ENCODE results near the gene CCL4L2. TPM values are rescaled to one million over a fixed set of nuclear protein-coding genes. Genes with fewer than 3 reads are reported as not detected.
"Not testable (repeated sequence)": the region's sequence is repeated elsewhere in the genome, so short reads cannot be mapped to it uniquely, and the experiment has no call there.

Gene CCL4L2
- total RNA-seq (2021) (0.32 TPM in 1 of 3 replicates, not detected in the others), Bru-seq, nascent RNA (not detected)
- long read RNA-seq, experiment 1, result 0 reads
- long read RNA-seq, experiment 2, result 0 reads
- long read RNA-seq, experiment 3, result 0 reads

- H3K4me1 Mint-ChIP-seq; H3K9me3 Mint-ChIP-seq; POLR2A ChIA-PET; H3K36me3 Mint-ChIP-seq; H3K27ac Mint-ChIP-seq; ATAC-seq; H3K27me3 Mint-ChIP-seq (ENCODE audit: low read depth); DNase-seq (ENCODE audit: low spot score); H3K4me3 Mint-ChIP-seq: not testable (repeated sequence)
- CTCF ChIA-PET, result interaction anchor here (1.1 to 2.0 kb wide), 2 partner anchors 15 to 138 kb away, joined by 3 to 6 read pairs; no protein-coding TSS in a partner anchor
Observed at GRCh38 chr17:36210439-36211211, at the start of gene CCL4L2. TSS of gene CCL4L2 (plus strand) at chr17:36211063.

- H3K27ac Mint-ChIP-seq; H3K36me3 Mint-ChIP-seq; H3K4me1 Mint-ChIP-seq; CTCF ChIA-PET; DNase-seq (ENCODE audit: low spot score); H3K4me3 Mint-ChIP-seq; ATAC-seq; H3K27me3 Mint-ChIP-seq (ENCODE audit: low read depth); POLR2A ChIA-PET; H3K9me3 Mint-ChIP-seq: not testable (repeated sequence)
Observed at GRCh38 chr17:36168836-36169235, 42.0 kb upstream of the CCL4L2 start.

GRCh38 chr17:36176536-36176935 lies 34.3 kb upstream of the CCL4L2 start, which contains the start of gene TBC1D3B:
TSS of gene TBC1D3B (minus strand) at chr17:36176636. CDS start at chr17:36175050, 1,586 bp downstream.
- ATAC-seq; DNase-seq (ENCODE audit: low spot score); H3K36me3 Mint-ChIP-seq; H3K4me1 Mint-ChIP-seq; H3K27ac Mint-ChIP-seq; POLR2A ChIA-PET; H3K27me3 Mint-ChIP-seq (ENCODE audit: low read depth); H3K9me3 Mint-ChIP-seq; H3K4me3 Mint-ChIP-seq; CTCF ChIA-PET: not testable (repeated sequence)

DNA sequence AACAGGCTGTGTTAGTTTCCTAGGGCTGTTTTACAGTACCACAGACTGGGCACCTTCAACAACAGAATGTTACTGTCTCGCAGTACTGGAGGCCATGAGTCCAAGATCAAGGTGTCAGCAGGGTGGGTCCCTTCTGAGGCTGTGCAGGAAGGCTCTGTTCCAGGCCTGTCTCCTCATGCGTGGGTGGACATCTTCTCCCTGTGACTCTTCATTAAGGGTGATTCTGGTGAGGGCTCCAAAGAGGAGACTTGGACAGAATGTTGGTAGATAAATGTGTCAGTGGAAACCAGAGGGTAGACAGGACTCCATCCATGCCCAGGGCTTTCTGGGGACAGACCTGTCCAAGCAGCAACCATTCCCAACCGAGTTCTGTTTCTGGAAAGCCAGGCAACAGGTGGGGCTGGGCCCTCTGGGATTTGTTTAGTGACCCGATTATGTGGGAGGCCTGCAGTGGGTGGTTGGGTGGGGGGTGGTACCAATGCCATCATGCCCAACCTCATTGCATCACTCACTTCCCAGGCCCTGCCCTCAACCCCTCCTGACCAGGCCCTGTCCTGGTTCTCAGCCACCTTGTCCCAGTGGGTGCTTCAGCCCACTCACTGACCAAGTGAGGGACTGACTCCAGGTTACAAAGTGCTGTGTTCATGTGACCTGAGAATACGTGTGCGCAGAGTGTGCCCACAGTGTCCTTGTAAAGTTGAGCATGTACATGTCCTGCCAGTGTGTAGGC lies 29.3 kb upstream of the CCL4L2 start:
- H3K4me1 Mint-ChIP-seq; POLR2A ChIA-PET; DNase-seq (ENCODE audit: low spot score); H3K9me3 Mint-ChIP-seq; H3K36me3 Mint-ChIP-seq; CTCF ChIA-PET; H3K27ac Mint-ChIP-seq; ATAC-seq: not testable (repeated sequence)
- Mint-ChIP-seq H3K27me3 (ENCODE audit: low read depth) (peaks cover 32% of the 10 kb centered on the region), H3K4me3 (peak overlapping the region; percentile 72)

DNA sequence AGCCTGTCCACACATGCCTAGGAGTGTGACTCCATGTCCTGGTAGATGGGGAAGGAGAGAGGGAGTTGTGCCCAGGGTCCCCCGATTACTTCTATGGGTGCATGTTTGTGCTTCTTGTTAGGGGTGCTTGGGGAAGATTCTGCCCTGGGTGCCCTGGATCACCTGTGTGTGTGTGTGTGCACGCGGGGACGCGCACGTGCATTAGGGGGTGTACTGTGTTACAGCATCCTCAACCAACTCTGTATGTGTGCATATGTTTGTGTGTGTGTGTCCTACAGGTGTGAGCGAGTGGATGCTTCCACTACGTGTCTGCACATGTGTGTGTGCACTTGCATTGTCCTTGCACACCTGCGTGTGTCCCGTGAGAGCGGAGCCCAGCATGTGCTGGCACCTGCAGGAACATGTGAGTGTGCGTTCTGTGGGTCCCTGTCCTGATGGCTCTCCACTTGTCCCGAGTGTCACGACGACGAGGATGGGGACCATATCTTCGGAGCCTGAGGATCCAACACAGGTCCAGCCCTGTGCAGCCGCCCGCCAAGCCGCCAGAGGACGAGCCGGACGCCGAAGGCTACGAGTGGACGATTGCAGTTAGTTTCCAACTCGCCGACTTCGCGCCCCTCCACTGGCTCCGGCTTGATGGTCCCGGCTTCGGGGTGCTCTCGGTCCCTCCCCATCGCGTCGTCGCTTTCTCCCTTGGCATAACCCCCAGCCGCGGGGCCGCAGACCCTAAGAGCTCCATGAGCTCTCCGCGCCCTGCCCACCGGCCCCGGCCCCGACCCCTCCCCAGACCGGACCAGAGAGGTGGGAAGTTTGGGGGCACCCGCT lies 28.5 kb upstream of the CCL4L2 start:
- DNase-seq (ENCODE audit: low spot score), result peak; percentile 68
- peak; percentile 50 for ATAC-seq
- H3K9me3 Mint-ChIP-seq, result no peaks in the 10 kb centered on the region
- peak overlapping the region; percentile 72 for H3K4me3 Mint-ChIP-seq
- POLR2A ChIA-PET, result interaction anchor here (1.0 kb wide), 2 partner anchors 17 to 33 kb away, joined by 3 read pairs; no protein-coding TSS in a partner anchor
- H3K27ac Mint-ChIP-seq, result no peak overlapping the region
- H3K4me1 Mint-ChIP-seq, result peaks cover 5% of the 10 kb centered on the region; the same call in 1 of the 2 replicates
- CTCF ChIA-PET, result interaction anchor here (0.6 to 1.7 kb wide), 9 partner anchors 10 to 301 kb away, joined by 3 to 9 read pairs (median 4); no protein-coding TSS in a partner anchor
- H3K27me3 Mint-ChIP-seq (ENCODE audit: low read depth), result peaks cover 32% of the 10 kb centered on the region
- no peaks in the 10 kb centered on the region for H3K36me3 Mint-ChIP-seq
- 0 out of 2 replicates have a peak, but pooled peaks have one; percentile 61 for TF ChIP-seq FOXP1 (CRISPR knock-in tag; IDR thresholded peaks at IDR 0.05; ENCODE audit: borderline replicate concordance)
- peak; percentile 71 for TF ChIP-seq FOXP4 (CRISPR knock-in tag; IDR thresholded peaks at IDR 0.05)
- TF ChIP-seq HMGA2 (CRISPR knock-in tag; IDR thresholded peaks at IDR 0.05), result no peak
- no peak for TF ChIP-seq NFATC4 (CRISPR knock-in tag; IDR thresholded peaks at IDR 0.05)
- peak; percentile 66; the same call in 1 of the 2 replicates for TF ChIP-seq ARID4B (CRISPR knock-in tag; IDR thresholded peaks at IDR 0.05; ENCODE audit: borderline replicate concordance)
- 0 out of 2 replicates have a peak, but pooled peaks have one; percentile 40 for TF ChIP-seq FOXK1 (CRISPR knock-in tag; IDR thresholded peaks at IDR 0.05)
- TF ChIP-seq ZNF281 (CRISPR knock-in tag; IDR thresholded peaks at IDR 0.05), result peak; percentile 39; the same call in 1 of the 2 replicates
- no peak for TF ChIP-seq ZNF416 (CRISPR knock-in tag; IDR thresholded peaks at IDR 0.05)
- TF ChIP-seq ATF3 (CRISPR knock-in tag; conservative IDR thresholded peaks at IDR 0.05), result no peak
- TF ChIP-seq MAX (CRISPR knock-in tag; IDR thresholded peaks at IDR 0.05), result peak; percentile 80
